B cell (primary cell): ENCODE results near the gene GLRA1. TPM values are rescaled to one million over a fixed set of nuclear protein-coding genes. Genes with fewer than 3 reads are reported as not detected.

Experiments
- ATAC-seq: fragments of 200-7000 bp; cut with Tn5 transposase; one replicate; pipeline ENCODE4 v1.10.0; 2021; ENCODE audit warnings: low read depth, mild to moderate bottlenecking, moderate number of reproducible peaks, moderate library complexity
- CTCF ChIA-PET: fragments of 350-600 bp; sonication (Branson Sonifier 250); formaldehyde crosslinking; loops from one replicate; lab custom pipeline; 2021; ENCODE audit warnings: antibody characterized with exemption, inconsistent platforms; lab: Charles Lee
- POLR2A ChIA-PET: fragments of 350-600 bp; sonication (Branson Sonifier 250); formaldehyde crosslinking; loops from one replicate; lab custom pipeline; 2021; ENCODE audit warnings: antibody characterized with exemption; lab: Charles Lee
- DNase-seq: peaks from one replicate; pipeline ENCODE4 v3.0.0; 2013
- H2AFZ ChIP-seq: 2 replicates; pipeline ENCODE4 v1.6.1; 2012; ENCODE audit warnings: mild to moderate bottlenecking, low read depth, low read length; ENCODE audit not compliant: insufficient read depth, poor library complexity, severe bottlenecking
- H3K27ac ChIP-seq, 2 donors: 1 replicate in 1 of 2; 2 replicates in 1 of 2; pipeline ENCODE4 v1.5.1; 2012 to 2013; ENCODE audit warnings: low read length in 2 of 2, mild to moderate bottlenecking in 2 of 2, moderate library complexity in 1 of 2
- H3K27me3 ChIP-seq, 4 experiments: fragments of 200-600 bp in 1 of 4; sonication (generic) in 1 of 4; replicated peaks in 1 of 4; 1 replicate in 2 of 4; 2 replicates in 2 of 4; pipeline versions ENCODE4 v1.6.1 to v1.7.0; 2013 to 2016; ENCODE audit warnings: low read length in 3 of 4, mild to moderate bottlenecking in 2 of 4, mixed read lengths in 1 of 4, moderate library complexity in 1 of 4; ENCODE audit not compliant: insufficient read depth in 4 of 4, control insufficient read depth in 3 of 4; ENCODE audit errors: control extremely low read depth in 1 of 4
- H3K36me3 ChIP-seq, 2 experiments: replicated peaks in 1 of 2; 1 replicate in 1 of 2; 2 replicates in 1 of 2; pipeline versions ENCODE4 v1.6.1 to v1.7.1; 2013; ENCODE audit warnings: low read length in 1 of 2; ENCODE audit not compliant: insufficient read depth in 2 of 2, control insufficient read depth in 1 of 2; ENCODE audit errors: control extremely low read depth in 1 of 2, extremely low read depth in 1 of 2
- H3K4me1 ChIP-seq, 2 donors: fragments of 200-600 bp in 1 of 2; sonication (generic) in 1 of 2; 1 replicate in 1 of 2; 2 replicates in 1 of 2; pipeline versions ENCODE4 v1.5.1 to v1.6.1; 2013 to 2017; ENCODE audit warnings: low read length in 2 of 2; ENCODE audit not compliant: control insufficient read depth in 2 of 2, insufficient read depth in 2 of 2
- H3K4me2 ChIP-seq: replicated peaks from 2 replicates; pipeline ENCODE3; 2012; ENCODE audit warnings: mild to moderate bottlenecking, low read depth, low read length; ENCODE audit not compliant: poor library complexity, severe bottlenecking
- H3K4me3 ChIP-seq, 5 experiments: fragments of 200-600 bp in 1 of 5; sonication (generic) in 1 of 5; 1 replicate in 3 of 5; 2 replicates in 2 of 5; pipeline versions ENCODE4 v1.5.1 to v1.7.0; 2011 to 2016; ENCODE audit warnings: low read length in 4 of 5, mild to moderate bottlenecking in 4 of 5, low read depth in 2 of 5, control low read depth in 1 of 5, moderate library complexity in 1 of 5; ENCODE audit not compliant: insufficient read depth in 1 of 5; ENCODE audit errors: control extremely low read depth in 1 of 5, extremely low read depth in 1 of 5
- H3K79me2 ChIP-seq: fragments of 200-600 bp; sonication (generic); one replicate; pipeline ENCODE4 v1.6.0; 2016; ENCODE audit warnings: low read length; ENCODE audit not compliant: control insufficient read depth, insufficient read depth
- H3K9ac ChIP-seq: fragments of 200-600 bp; sonication (generic); 2 replicates; pipeline ENCODE4 v1.6.1; 2017; ENCODE audit warnings: mild to moderate bottlenecking, low read length, moderate library complexity
- H3K9me3 ChIP-seq, 3 donors: one replicate each; pipeline versions ENCODE4 v1.6.1 to v1.7.1; 2013; ENCODE audit warnings: low read length in 2 of 3; ENCODE audit not compliant: control insufficient read depth in 2 of 3, insufficient read depth in 1 of 3; ENCODE audit errors: control extremely low read depth in 1 of 3
- H4K20me1 ChIP-seq: 2 replicates; pipeline ENCODE4 v1.6.0; 2012; ENCODE audit warnings: mild to moderate bottlenecking, low read length; ENCODE audit not compliant: insufficient read depth, control insufficient read depth, poor library complexity, severe bottlenecking
- H3K27ac Mint-ChIP-seq: one replicate; pipeline ENCODE4 v1.8.0; 2021; ENCODE audit warnings: mixed read lengths
- H3K27me3 Mint-ChIP-seq: one replicate; pipeline ENCODE4 v1.8.0; 2021; ENCODE audit warnings: mixed read lengths
- H3K4me1 Mint-ChIP-seq: one replicate; pipeline ENCODE4 v1.8.0; 2021; ENCODE audit warnings: mixed read lengths
- H3K4me3 Mint-ChIP-seq: one replicate; pipeline ENCODE4 v1.8.0; 2021; ENCODE audit warnings: mixed read lengths
- H3K9me3 Mint-ChIP-seq: one replicate; pipeline ENCODE4 v1.8.0; 2022; ENCODE audit warnings: mixed read lengths; ENCODE audit not compliant: insufficient read depth
- CTCF ChIP-seq: fragments of 200-600 bp; IDR thresholded peaks from one replicate; pipeline ENCODE4 v1.8.0; 2022; ENCODE audit warnings: antibody characterized with exemption, mild to moderate bottlenecking
- EZH2 ChIP-seq: IDR thresholded peaks from 2 replicates; pipeline ENCODE4 v1.6.1; 2012; ENCODE audit warnings: borderline replicate concordance, low read depth, mild to moderate bottlenecking, moderate library complexity, low read length; ENCODE audit not compliant: insufficient read depth, poor library complexity, severe bottlenecking
- WGBS: methylation state at CpG from one replicate; pipeline ENCODE4 v1.1.5; 2013; ENCODE audit warnings: missing lambda C conversion rate; ENCODE audit not compliant: insufficient coverage; 5-methylcytosine and 5-hydroxymethylcytosine counted together
- intact Hi-C: fragments of 100-400 bp; cut with micrococcal nuclease; formaldehyde crosslinking; loops from one replicate; pipeline ENCODE4 v1.10.0; 2022
- polyA plus RNA-seq: library from polyadenylated mRNA; depleted of rRNA; stranded (reverse); fragments of >200 nt; gene quantifications from 2 replicates; pipeline ENCODE4 v1.2.3, GENCODE V29; 2012
- total RNA-seq, 2 donors: library from RNA; stranded (reverse); fragments of 120-200 nt in 1 of 2; gene quantifications; 1 replicate in 1 of 2; 2 replicates in 1 of 2; pipeline versions ENCODE4 v1.2.3 to v1.2.4, GENCODE V29; 2013 to 2022

The GLRA1 gene
- total and polyA plus RNA-seq, 2 donors (not counting 1 experiment from before 2014, with no cell fraction given): not detected

- no peak overlapping the region for H3K4me3 ChIP-seq
- H3K9me3 Mint-ChIP-seq: no peaks in the 10 kb centered on the region
- H3K36me3 ChIP-seq: no peaks in the 10 kb centered on the region
- DNase-seq: no peak
- H2AFZ ChIP-seq: no peak overlapping the region
- H3K27ac Mint-ChIP-seq: no peak overlapping the region
- no peaks in the 10 kb centered on the region for H3K4me1 Mint-ChIP-seq
- no peak overlapping the region for H3K27ac ChIP-seq
- no peaks in the 10 kb centered on the region for H4K20me1 ChIP-seq
- H3K4me3 Mint-ChIP-seq: no peak overlapping the region
- CTCF ChIA-PET: no interaction called here
- no peak overlapping the region for H3K4me2 ChIP-seq
- 77% methylated on average over 3 of the region's 3 CpGs for WGBS
- ATAC-seq: no peak
- intact Hi-C loops: no loop called here
- POLR2A ChIA-PET: no interaction called here
- peaks cover 11% of the 10 kb centered on the region for H3K27me3 Mint-ChIP-seq
- H3K79me2 ChIP-seq: no peaks in the 10 kb centered on the region
- TF ChIP-seq CTCF (no peak), EZH2 (no peak)
- H3K27me3 ChIP-seq: no peaks in the 10 kb centered on the region
- H3K9me3 ChIP-seq: no peaks in the 10 kb centered on the region
- H3K9ac ChIP-seq: no peak overlapping the region
- no peaks in the 10 kb centered on the region for H3K4me1 ChIP-seq
Measured at GRCh38 chr5:151912360-151912759, 12.3 kb downstream of the GLRA1 start.

- no peak for ATAC-seq
- no peak for TF ChIP-seq CTCF
- TF ChIP-seq EZH2: no peak
- Histone ChIP-seq H3K9me3 (no peaks in the 10 kb centered on the region), H3K36me3 (no peaks in the 10 kb centered on the region), H3K4me3 (no peak overlapping the region), H3K4me1 (no peaks in the 10 kb centered on the region), H3K9ac (no peak overlapping the region), H2AFZ (no peak overlapping the region), H3K4me2 (no peak overlapping the region), H3K27ac (no peak overlapping the region), H4K20me1 (no peaks in the 10 kb centered on the region), H3K79me2 (no peaks in the 10 kb centered on the region), H3K27me3 (no peaks in the 10 kb centered on the region)
- no peak for DNase-seq
- intact Hi-C loops: no loop called here
- CTCF ChIA-PET: no interaction called here
- no peak overlapping the region for H3K4me3 Mint-ChIP-seq
- POLR2A ChIA-PET: no interaction called here
- no peaks in the 10 kb centered on the region for H3K4me1 Mint-ChIP-seq
- H3K27ac Mint-ChIP-seq: no peak overlapping the region
- peaks cover 7% of the 10 kb centered on the region for H3K27me3 Mint-ChIP-seq
- no peaks in the 10 kb centered on the region for H3K9me3 Mint-ChIP-seq
Measured at GRCh38 chr5:151911011-151911410, 13.6 kb downstream of the GLRA1 start.
